ENCODE data around the gene FAM234A.
"Not testable (repeated sequence)": the region's sequence is repeated elsewhere in the genome, so short reads cannot be mapped to it uniquely, and the experiment has no call there.

Gene FAM234A, protein sequence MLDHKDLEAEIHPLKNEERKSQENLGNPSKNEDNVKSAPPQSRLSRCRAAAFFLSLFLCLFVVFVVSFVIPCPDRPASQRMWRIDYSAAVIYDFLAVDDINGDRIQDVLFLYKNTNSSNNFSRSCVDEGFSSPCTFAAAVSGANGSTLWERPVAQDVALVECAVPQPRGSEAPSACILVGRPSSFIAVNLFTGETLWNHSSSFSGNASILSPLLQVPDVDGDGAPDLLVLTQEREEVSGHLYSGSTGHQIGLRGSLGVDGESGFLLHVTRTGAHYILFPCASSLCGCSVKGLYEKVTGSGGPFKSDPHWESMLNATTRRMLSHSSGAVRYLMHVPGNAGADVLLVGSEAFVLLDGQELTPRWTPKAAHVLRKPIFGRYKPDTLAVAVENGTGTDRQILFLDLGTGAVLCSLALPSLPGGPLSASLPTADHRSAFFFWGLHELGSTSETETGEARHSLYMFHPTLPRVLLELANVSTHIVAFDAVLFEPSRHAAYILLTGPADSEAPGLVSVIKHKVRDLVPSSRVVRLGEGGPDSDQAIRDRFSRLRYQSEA

DNA sequence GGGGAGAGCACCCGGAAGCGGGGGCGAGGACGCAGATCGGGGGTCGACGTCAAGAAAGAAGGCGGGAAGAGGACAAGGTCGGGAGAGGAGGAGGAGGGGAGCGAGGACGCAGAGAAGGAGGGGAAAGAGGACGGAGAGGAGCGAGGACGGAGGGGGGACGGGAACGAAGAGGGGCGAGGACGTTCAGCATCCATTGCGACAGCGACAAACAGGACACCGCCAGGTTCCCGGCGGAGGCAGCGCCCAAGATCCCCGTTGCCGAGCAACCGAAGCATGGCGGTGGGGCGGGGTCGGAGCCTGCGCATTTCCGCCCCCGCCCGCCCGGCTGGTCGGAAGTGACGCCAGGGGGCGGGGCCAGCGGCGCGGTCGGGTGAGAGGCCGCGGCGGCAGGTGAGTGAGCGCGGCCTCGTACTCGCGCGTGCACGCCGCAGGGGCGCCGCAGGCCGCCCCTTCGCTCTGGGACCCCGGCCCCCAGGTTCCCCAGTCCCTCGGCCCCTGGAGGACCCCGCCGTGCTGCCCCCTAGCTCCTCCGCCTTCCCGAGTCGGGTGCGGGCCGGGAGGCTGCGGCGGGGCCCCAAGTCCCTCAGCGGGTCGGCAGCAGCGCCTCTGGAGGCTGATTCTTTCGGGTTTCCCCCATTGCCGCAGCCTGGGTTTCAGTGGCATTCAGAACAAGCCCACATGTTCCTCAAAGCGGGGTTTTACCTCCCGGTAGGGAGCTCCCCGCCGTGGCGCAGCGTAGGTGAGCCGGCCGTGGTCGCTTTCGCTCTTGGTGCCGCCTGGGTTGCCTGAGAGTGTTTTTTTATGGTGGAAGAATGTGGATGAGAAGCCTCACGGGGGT lies at the start of gene FAM234A:
Gene FAM234A, plus strand, starts transcription at position 354 of the 838 bp plus-strand sequence. CDS start 19,593 bp downstream, outside the sequence.
- DNase-seq = peak; percentile 94 to 95

DNA sequence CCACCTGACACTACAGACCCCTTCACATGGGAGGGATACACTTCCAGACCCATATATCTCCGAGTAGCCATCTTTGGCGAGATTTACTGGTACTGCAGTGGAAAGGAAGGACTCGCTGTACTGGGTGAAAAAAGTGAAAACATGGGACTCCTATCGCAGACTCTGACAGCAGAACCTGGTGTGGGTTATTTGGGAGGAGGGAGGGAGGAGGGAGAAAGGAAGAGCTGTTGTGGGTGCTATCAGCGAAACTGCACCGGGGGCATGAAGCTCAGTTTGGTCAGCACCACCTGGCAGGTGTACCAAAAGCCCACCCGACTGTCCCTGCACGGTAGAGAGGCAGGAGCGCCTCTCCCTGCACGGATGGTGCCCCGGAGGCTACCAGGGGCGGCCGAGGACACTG lies 49.4 kb upstream of the FAM234A start:
- DNase-seq = no peak

DNA sequence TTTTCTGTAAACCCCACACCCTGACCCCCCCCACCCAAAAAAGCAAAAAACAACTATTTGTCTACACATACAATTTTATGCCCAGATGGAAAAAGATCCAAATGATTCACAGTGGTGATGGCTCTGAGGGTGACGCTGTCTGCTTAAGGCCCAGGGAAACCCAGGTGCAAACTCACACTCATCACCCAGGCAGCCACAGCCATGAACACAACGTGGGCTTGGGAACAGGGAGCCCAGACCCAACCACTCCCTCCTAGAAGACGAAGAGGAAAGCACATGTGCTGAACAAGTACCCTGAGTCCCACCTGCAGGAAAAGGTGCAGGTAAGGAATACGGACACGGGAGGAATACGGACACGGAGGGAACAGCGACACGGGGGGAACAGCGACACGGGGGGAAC lies 48.9 kb upstream of the FAM234A start:
- DNase-seq = no peak

DNA sequence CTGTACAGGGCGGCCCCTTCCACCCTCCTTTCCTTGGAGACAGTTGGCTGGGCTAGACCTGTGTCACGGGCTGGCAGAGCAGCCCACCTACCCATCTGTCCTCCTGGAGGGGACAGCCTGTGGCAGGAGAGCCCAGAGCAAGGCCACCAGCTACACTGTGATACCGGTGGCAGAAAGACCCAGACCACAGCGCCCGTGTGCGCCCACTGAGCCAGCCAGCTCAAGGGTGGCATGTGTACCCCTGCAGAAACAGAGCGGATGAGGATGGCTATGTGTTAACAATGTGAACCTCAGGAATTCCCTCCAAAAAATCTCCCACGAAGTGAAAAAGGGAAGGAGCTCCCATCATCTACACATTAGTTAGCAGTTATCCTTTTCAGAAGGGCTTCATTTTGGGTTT lies 47.3 kb upstream of the FAM234A start:
- DNase-seq = no peak

DNA sequence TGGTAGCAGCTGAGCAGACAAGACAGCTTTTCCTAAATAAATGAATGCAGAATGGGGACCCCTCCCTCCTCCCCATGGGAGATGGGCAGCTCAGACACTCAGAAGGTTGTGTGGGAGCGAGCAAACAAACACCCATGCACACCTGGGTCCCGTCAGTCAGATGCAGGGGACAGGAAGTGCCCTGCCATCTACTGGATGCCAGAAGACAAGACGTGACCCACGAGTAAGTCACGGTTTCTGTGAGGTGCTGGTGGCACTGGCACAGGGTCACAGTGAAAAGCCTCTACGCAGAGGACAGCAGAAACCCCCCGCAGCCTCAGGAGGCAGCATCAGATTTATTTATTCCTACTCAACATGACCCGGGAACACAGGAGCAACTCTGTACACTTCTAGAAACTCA lies 45.9 kb upstream of the FAM234A start:
- peak in 1 of 2 donors; percentile 24 for DNase-seq

DNA sequence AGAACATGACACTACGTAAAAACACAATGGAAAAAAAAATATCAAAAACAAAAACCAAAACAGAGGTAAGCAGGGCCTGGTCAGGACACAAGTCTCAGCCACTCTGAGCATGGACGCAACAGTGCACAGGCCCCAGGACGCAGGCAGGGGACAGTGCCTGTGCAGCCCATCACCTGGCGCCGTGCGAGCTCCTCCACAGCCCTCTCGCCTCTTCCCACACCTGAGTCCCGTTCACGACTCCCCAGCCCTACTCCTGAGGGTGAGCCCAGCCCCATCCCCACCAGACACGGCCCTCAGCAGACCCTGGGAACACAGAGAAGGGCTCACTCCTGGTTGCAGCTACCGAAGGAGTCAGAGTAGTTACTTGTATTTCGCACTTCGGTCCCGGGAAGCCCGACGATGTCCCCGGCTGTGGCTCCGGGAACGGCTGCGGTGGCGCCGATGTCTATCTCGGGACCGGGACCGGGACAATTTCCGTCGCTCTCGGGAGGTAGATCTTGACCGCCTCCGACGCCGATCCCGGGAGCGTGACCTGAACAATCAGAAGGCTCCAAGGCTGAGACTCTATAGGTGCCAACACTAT lies 44.9 kb upstream of the FAM234A start:
- no peak for DNase-seq

DNA sequence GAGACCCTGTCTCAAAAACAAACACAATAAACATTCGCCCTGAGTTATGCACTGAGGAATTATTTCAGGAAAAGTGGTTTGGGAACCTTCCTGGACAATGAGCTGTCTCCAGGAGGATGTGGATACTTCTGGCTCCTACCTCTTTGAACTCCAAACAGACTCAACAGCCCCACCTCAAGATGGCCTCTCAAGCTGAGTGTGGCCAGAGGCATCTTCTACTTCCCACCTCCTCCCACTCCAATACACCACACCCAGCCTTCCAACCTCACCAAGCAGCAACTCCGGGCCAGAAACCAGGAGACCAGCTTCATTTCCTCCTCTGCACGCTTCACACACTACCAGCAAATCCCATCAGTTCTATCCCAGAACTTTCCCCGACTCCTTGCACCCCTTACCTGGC lies 42.8 kb upstream of the FAM234A start:
- no peak for DNase-seq

DNA sequence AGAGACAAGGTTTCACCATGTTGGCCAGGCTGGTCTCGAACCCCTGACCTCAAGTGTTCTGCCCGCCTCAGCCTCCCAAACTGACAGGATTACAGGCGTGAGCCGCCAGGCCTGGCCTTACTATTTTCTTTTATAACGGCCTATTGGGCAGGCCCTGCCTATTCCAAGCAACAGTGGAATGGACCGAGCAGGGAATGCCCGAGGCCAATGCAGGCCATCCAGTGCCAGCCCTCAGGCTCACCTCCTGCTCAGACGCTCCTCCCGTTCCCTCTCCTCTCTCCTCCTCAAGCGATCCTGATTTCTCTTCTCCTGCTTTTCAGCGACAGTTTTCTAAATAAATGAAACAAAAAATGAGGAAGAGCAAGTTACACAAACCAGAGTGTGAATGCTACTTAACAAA lies 41.9 kb upstream of the FAM234A start:
- DNase-seq = no peak

DNA sequence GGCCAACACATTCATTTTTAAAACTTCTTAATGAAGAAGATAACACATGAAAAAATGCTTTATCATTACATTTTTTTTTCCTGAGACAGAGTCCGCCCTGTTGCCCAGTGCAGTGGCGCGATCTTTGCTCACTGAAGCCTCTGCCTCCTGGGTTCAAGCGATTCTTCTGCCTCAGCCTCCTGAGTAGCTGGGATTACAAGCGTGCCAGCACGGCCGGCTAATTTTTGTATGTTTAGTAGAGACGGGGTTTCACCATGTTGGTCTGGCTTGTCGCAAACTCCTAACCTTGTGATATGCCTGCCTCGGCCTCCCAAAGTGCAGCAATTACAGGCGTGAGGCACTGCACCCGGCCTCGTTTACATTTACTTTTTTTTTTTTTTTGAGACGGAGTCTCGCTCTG lies 41.2 kb upstream of the FAM234A start:
- no peak for DNase-seq

DNA sequence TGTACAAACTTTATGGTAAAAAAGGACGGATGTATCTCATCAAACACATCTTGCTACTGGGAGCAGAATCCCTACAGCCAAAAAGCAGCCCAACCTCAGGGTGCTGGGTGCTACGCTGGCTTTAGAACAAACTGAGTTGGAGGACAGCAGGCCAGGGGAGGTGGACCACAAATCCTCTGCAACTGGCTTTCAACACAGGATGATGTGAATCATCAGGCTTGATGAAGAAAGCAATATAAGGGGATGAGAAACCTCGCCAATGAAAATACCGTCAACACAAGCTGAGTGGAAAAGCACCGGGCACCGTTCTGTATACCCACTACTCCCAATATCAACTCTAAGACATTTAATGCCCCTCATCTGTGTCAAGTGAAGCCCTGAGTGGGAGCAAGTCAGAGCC lies 40.1 kb upstream of the FAM234A start:
- DNase-seq = no peak

DNA sequence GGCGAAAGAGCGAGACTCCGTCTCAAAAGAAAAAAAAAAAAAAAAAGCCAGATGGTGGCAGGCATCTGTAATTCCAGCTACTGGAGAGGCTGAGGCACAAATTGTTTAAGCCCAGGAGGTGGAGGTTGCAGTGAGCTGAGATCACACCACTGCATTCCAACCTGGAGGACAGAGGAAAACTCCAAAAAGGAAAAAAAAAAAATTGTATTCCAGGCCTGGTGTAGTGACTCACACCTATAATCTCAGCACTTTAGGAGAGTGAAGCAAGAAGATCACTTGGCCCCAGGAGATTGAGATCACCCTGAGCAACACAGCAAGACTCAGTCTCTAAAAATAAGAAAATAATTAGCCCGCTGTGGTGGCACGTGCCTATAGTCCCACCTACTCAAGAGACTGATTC lies 34.2 kb upstream of the FAM234A start:
- DNase-seq = no peak

DNA sequence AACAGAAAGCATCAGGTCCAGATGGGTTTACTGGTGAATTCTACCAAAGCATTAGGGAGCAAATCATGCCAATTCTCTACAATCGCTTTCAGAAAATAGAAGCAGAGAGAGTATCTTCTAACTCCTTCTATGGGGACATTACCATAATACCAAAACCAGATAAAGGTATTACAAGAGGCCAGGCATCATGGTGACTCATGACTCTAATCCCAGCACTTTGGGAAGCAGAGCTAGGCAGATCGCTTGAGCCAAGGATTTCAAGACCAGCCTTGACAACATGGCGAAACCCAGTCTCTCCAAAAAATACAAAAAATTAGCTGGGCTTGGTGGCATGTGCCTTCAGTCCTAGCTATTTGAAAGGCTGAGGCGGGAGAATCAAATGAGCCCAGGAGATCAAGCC lies 31.4 kb upstream of the FAM234A start:
- no peak for DNase-seq

DNA sequence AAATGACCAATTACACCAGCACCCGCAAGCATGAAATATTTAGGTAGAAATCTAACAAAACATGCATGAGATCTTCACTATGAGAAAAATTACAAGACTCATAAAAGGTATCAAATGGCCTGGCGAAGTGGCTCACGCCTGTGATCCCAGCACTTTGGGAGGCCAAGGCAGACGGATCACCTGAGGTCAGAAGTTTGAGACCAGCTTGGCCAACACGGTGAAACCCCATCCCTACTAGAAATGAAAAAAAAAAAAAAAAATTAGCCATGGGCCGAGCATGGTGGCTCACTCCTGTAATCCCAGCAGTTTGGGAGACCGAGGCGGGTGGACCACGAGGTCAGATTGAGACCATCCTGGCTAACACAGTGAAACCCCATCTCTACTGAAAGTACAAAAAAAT lies 30.6 kb upstream of the FAM234A start:
- DNase-seq = not testable (repeated sequence)

DNA sequence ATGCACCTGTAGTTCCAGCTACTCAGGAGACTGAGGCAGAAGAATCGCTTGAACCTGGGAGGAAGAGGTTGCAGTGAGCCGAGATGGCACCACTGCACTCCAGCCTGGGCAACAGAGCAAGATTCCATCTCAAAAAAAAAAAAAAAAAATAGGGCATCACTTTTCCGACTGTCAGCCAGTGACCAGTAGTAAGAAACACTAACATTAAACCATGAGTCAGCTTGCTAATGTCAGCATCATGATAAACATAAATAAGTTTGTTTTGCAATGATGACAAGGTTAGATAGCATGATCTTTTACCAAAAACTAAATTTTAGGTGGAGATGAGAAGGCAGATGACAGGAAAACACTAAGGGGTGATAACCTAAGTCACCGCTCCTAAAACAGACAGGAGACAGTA lies 25.3 kb upstream of the FAM234A start:
- DNase-seq = not testable (repeated sequence)

DNA sequence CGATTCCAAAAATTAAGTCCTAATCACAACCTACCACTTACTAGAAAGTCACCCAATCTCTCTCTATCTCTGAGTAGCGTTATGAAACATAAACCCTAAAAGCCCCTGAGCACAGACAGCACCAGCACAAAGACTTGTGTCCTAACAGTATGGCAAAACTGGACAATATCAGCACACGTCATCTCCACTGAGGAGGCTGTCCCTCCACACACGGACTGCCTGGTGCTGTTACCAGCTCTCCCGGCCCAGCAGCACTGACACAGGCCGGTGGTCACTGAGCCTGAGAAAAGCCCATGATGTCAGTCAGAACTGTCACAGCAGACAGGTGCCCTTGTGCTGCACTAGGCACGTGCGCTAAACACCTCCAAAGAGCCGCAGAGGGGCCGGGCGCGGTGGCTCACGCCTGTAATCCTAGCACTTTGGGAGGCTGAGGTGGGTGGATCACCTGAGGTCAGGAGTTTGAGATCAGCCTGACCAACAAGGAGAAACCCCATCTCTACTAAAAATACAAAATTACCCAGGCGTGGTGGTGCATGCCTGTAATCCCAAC lies 22.9 kb upstream of the FAM234A start:
- DNase-seq = not testable (repeated sequence)

DNA sequence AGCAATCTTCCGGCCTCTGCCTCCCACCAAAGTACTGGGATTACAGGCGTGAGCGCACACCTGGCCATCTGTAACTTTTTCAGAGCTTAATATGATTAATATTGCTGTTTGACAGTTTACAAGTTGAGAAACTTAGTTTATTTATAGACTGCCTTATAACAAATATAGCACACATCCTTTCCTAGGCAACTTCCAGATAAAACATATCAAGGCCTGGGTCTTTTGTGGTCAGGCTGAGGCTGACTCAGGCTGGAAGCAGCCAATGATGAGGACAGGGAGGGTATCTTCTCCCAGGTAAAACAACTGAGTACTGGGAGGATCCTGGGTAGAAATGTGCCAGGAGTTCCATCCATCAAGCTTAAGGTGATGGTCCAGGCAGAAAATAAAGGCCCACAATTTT lies 21.6 kb upstream of the FAM234A start:
- no peak for DNase-seq

DNA sequence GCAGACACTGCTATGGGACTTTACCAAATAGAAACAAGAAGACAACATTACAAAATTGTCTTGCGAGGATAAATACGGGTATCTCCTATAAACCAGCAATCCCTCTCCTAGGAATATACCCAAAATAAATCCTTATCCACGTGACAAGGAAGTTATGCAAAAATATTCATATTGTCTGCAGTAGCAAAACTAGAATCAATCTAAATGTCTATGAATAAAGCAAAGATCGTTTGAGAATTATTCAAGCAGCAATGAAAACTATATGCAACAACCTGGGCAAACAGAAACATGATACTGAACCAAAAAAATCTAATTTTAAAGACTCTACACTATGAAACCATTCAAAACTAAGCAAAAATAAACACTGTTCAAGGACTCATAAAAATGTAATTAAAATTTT lies 14.6 kb upstream of the FAM234A start:
- no peak for DNase-seq

DNA sequence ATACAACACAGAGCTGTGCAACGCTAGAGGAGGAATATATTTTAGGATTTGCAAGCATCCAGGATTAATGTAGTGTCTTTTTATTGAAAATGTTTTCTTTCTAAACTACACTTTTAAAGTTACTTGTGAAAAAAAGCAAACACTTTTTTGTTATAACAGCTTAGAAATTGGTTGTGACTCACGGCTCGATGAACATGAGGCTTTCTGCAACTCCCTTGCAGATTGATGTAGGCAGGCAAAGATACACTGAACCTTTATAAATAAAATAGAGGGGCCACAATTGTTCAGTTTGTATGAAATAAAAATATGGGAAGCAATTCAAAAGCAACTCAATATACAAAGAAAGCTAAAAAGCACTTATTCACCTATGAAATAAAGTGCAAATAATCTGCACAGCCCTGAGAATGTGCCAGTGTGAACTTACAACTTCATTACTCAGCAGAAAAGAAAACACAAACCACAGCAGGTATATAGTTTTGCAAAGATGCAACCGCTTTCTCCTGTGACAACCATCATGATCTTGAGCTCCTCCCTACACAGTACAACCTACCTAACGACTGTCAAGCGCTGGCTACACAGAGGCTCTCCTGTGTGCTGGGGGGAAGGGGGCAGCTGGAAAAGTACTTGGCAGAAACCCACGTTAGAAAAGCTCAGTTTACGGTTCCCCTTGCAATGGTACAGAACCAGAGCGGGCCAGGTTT lies 6.3 kb upstream of the FAM234A start:
- no peak for DNase-seq

DNA sequence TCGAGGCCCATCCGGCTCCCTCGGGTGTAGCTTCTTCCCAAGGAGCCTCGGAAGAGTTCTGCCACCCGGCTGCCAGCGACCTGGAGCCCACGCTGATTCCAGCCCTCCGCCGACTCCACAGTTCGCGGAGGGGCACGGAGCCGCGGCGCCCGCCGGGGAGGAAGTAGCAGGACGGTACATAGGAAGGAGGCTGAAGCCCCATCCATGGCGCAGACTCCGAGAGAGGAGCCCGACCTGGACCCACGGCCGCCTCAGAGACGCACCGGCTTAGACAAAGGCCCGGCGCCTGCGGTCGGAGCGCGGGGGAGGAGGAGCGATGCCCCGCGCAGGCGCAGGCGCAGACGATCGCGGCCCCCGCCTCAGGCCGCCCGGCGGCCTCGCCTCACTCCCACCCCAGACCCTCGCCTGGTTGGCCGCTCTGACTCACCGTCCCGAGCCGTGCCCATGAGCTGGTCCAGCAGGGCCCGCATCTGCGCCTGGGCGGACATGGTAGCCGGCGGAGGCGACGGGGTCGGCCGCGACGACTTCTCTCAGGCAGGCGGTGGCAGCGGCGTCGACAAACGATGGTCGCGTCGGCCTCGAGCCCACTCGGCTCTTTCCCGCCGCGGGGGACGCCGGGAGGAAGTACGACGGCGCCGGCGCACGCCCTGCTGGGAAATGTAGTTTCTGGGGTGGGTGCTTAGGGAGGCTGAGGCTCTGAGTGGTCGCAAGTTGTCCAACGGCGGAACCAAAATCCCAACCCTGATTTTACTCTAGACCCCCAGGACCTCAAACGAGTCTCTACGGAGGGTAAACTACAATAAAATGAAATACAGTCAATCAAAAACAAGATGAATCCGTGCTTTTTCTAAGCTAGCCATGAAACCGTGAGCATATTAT lies 5.5 kb upstream of the FAM234A start, which contains the start of gene LUC7L:
Gene LUC7L, minus strand, starts transcription at position 598 of the 879 bp plus-strand sequence. Its CDS starts 110 bp downstream, at position 488.
- DNase-seq = peak; percentile 86 to 87

DNA sequence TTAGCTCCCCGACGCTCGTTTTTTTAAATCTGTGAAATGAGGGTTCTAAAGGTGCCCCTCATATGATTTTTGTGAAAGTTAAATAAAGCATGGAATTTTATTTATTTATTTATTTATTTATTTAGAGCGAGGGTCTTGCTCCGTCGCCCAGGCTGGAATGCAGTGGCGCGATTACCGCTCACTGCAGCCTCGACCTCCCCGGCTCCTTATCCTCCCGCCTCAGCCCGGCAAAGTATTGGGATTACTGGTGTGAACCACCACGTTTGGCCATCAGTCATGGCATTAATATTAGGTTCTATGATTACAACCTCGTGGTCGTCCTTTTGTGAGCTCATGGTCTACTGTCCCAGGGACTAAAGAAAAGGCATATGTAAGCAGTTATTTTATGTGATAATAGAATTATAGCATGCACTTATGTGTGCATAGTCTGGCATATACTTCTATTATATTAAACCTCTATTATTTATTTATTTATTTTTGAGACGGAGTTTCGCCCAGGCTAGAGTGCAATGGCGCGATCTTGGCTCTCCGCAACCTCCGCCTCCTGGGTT lies 4.8 kb upstream of the FAM234A start:
- DNase-seq = no peak

DNA sequence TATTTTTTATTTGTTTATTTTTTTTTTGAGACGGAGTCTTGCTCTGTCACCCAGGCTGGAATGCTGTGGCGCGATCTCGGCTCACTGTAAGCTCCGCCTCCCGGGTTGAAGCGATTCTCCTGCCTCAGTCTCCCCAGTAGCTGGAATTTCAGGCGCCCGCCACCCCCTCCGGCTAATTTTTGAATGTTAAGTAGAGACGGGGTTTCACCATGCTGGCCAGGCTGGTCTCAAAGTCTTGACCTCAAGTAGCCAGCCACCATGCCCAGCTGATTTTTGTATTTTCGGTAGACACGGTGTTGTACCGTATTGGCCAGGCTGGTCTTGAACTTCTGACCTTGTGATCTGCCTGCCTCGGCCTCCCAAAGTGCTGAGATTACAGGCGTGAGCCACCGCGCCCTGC lies 4.3 kb upstream of the FAM234A start:
- not testable (repeated sequence) for DNase-seq

All from CD4-positive, alpha-beta T cell treated with Interleukin-1 beta for 1 hour (primary cell).